Spleen (tissue), 11 donors: ENCODE results near the gene PRSS56. TPM values are rescaled to one million over a fixed set of nuclear protein-coding genes. Genes with fewer than 3 reads are reported as not detected.

Source experiments
- DNase-seq: peaks from one replicate; pipeline ENCODE4 v3.0.0-alpha.2; 2020
- H3K27ac ChIP-seq, 8 donors: fragments of 200-600 bp; sonication (generic) in 7 of 8; 1 replicate in 4 of 8; 2 replicates in 4 of 8; pipeline versions ENCODE4 v1.5.0 to v1.8.0; 2016 to 2021; ENCODE audit warnings: inconsistent platforms in 4 of 8, mild to moderate bottlenecking in 4 of 8, moderate library complexity in 1 of 8
- H3K27me3 ChIP-seq, 7 donors: fragments of 200-600 bp; sonication (generic) in 6 of 7; replicated peaks in 1 of 7; 1 replicate in 4 of 7; 2 replicates in 3 of 7; pipeline versions ENCODE4 v1.5.0 to v1.8.0; 2016 to 2021; ENCODE audit warnings: inconsistent platforms in 3 of 7, mild to moderate bottlenecking in 1 of 7
- H3K36me3 ChIP-seq, 6 donors: fragments of 200-600 bp; sonication (generic) in 5 of 6; 1 replicate in 4 of 6; 2 replicates in 2 of 6; pipeline versions ENCODE4 v1.5.0 to v1.8.0; 2016 to 2021; ENCODE audit warnings: inconsistent platforms in 2 of 6
- H3K4me1 ChIP-seq, 6 donors: fragments of 200-600 bp; sonication (generic) in 5 of 6; 1 replicate in 3 of 6; 2 replicates in 3 of 6; pipeline versions ENCODE4 v1.5.0 to v1.8.0; 2016 to 2021; ENCODE audit warnings: inconsistent platforms in 3 of 6
- H3K4me3 ChIP-seq, 8 donors: fragments of 200-600 bp; sonication (generic) in 7 of 8; 1 replicate in 4 of 8; 2 replicates in 4 of 8; pipeline versions ENCODE4 v1.5.0 to v1.8.0; 2016 to 2021; ENCODE audit warnings: inconsistent platforms in 4 of 8, mild to moderate bottlenecking in 4 of 8, moderate library complexity in 2 of 8
- H3K9me3 ChIP-seq, 8 donors: fragments of 200-600 bp; sonication (generic) in 7 of 8; 1 replicate in 4 of 8; 2 replicates in 4 of 8; pipeline versions ENCODE4 v1.5.0 to v1.8.0; 2016 to 2021; ENCODE audit warnings: inconsistent platforms in 4 of 8
- POLR2A ChIP-seq, 3 donors: fragments of 450-650 bp; IDR thresholded peaks; one replicate each; pipeline ENCODE4 v1.5.1; 2017; ENCODE audit warnings: antibody characterized with exemption in 3 of 3, mild to moderate bottlenecking in 1 of 3
- POLR2AphosphoS5 ChIP-seq, 3 donors: sonication (generic); formaldehyde crosslinking; IDR thresholded peaks; one replicate each; pipeline ENCODE4 v1.5.1; 2017; ENCODE audit warnings: antibody characterized with exemption in 3 of 3
- WGBS, 5 donors: extraction: QIAGEN DNeasy Blood & Tissue Kit in 3 of 5; methylation state at CpG; one replicate each; pipeline versions ENCODE4 v1.1.5 to v1.1.7; 2013 to 2018; 5-methylcytosine and 5-hydroxymethylcytosine counted together
- intact Hi-C: fragments of 100-400 bp; cut with DNase I; formaldehyde crosslinking; loops from one replicate; pipeline ENCODE4 v1.15.0; 2023; ENCODE audit warnings: low total_unique reads
- polyA plus RNA-seq, 3 donors: library from polyadenylated mRNA; stranded (reverse); fragments of 200-250 nt; gene quantifications; one replicate each; pipeline ENCODE4 v1.2.1, GENCODE V29; 2013
- total RNA-seq, 7 donors: library from RNA; depleted of rRNA in 3 of 7; stranded (reverse); fragments of >200 nt in 3 of 7; fragmentation: NEBNext Ultra II Directional in 4 of 7; extraction: Animal tissue kit (Norgen Biotek cat#: 25700) in 4 of 7; gene quantifications; one replicate each; pipeline versions ENCODE4 v1.1.0 to v1.2.1, GENCODE V29; 2016 to 2021
- TF ChIP-seq, protein P1 (sequence below), 11 experiments: fragments of 200-600 bp in 7 of 11; fragments of 450-650 bp in 4 of 11; sonication (generic) in 4 of 11; IDR thresholded peaks in 8 of 11; conservative IDR thresholded peaks in 3 of 11; 1 replicate in 7 of 11; 2 replicates in 4 of 11; pipeline versions ENCODE4 v1.4.0 to v1.8.0; 2016 to 2021; ENCODE audit warnings: antibody characterized with exemption in 11 of 11, inconsistent platforms in 4 of 11, mild to moderate bottlenecking in 1 of 11
- donor health status: healthy with polysubstance abuse.
- donor health status: DM: no; HTN: no; CAD: no; lungs with moderate emphysema.
- donor health status: DM: no; HTN: no; CAD: no.
- donor health status: Bipolar disorder and iron deficiency.
- donor health status: healthy.
- donor health status: DM: no; HTN: no; CAD: no.
- donor health status: DM: yes; HTN: yes; CAD: no.

PRSS56 gene
- total and polyA plus RNA-seq, 10 donors, result 0.04 to 0.13 TPM; not detected in 8

- DNase-seq, result no peak
- Histone ChIP-seq H3K36me3 (peaks cover 0 to 34% (median 0%) of the 10 kb centered on the region in 6 donors), H3K9me3 (no peaks in the 10 kb centered on the region), H3K27me3 (peaks cover 0 to 24% (median 3%) of the 10 kb centered on the region in 7 donors), H3K4me3 (no peak overlapping the region), H3K4me1 (peaks cover 0 to 45% (median 14%) of the 10 kb centered on the region in 6 donors), H3K27ac (no peak overlapping the region)
- TF ChIP-seq POLR2AphosphoS5 (IDR thresholded peaks at IDR 0.05), result no peak
- TF ChIP-seq, protein P1, sequence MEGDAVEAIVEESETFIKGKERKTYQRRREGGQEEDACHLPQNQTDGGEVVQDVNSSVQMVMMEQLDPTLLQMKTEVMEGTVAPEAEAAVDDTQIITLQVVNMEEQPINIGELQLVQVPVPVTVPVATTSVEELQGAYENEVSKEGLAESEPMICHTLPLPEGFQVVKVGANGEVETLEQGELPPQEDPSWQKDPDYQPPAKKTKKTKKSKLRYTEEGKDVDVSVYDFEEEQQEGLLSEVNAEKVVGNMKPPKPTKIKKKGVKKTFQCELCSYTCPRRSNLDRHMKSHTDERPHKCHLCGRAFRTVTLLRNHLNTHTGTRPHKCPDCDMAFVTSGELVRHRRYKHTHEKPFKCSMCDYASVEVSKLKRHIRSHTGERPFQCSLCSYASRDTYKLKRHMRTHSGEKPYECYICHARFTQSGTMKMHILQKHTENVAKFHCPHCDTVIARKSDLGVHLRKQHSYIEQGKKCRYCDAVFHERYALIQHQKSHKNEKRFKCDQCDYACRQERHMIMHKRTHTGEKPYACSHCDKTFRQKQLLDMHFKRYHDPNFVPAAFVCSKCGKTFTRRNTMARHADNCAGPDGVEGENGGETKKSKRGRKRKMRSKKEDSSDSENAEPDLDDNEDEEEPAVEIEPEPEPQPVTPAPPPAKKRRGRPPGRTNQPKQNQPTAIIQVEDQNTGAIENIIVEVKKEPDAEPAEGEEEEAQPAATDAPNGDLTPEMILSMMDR (IDR thresholded peaks at IDR 0.05 in 8 of 11, conservative IDR thresholded peaks at IDR 0.05 in 3 of 11), result no peak
- no peak for TF ChIP-seq POLR2A (IDR thresholded peaks at IDR 0.05)
- 60 to 75% (median 63%) methylated on average over 8 to 9 of the region's 9 CpGs for WGBS, 5 donors
- intact Hi-C loops, result no loop called here
Measured at GRCh38 chr2:232541961-232542714, 21.9 kb downstream of the PRSS56 start.

GRCh38 chr2:232542715-232543467 is 22.7 kb downstream of the PRSS56 start:
- peaks cover 0 to 16% (median 0%) of the 10 kb centered on the region in 7 donors for H3K27me3 ChIP-seq
- no peak overlapping the region for H3K4me3 ChIP-seq
- no peak for DNase-seq
- WGBS, 5 donors, result 78 to 91% (median 91%) methylated on average over 12 to 20 of the region's 20 CpGs
- no peak overlapping the region for H3K27ac ChIP-seq
- H3K36me3 ChIP-seq, result peaks cover 0 to 39% (median 0%) of the 10 kb centered on the region in 6 donors
- peaks cover 0 to 52% (median 22%) of the 10 kb centered on the region in 6 donors for H3K4me1 ChIP-seq
- intact Hi-C loops, result no loop called here
- no peaks in the 10 kb centered on the region for H3K9me3 ChIP-seq
- TF ChIP-seq POLR2A (IDR thresholded peaks at IDR 0.05) (no peak), POLR2AphosphoS5 (IDR thresholded peaks at IDR 0.05) (peak in 2 of 3 donors; percentile 13 to 62)
- TF ChIP-seq, protein P1 (IDR thresholded peaks at IDR 0.05 in 8 of 11, conservative IDR thresholded peaks at IDR 0.05 in 3 of 11), result no peak

DNA sequence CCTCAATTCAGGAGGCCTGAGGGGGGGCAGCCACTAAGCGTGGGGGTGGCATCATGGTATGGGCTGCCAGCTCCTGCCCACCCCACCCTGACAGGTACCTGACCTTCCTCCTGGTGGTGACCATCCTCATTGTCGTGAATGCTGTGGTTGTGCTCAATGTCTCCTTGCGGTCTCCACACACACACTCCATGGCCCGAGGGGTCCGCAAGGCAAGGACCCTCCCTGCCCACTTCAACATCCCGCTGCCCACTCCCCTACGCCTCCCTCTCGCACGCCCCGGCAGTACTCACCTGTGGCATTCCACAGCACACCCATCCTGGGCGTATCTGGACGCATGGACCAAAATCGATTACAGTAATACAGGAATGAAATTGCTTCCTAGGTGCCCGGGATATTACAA is 23.3 kb downstream of the PRSS56 start:
- Histone ChIP-seq H3K27ac (no peak overlapping the region), H3K27me3 (peaks cover 0 to 15% (median 0%) of the 10 kb centered on the region in 7 donors), H3K4me3 (no peak overlapping the region), H3K4me1 (peaks cover 0 to 57% (median 25%) of the 10 kb centered on the region in 6 donors), H3K36me3 (peaks cover 0 to 39% (median 0%) of the 10 kb centered on the region in 6 donors), H3K9me3 (no peaks in the 10 kb centered on the region)
- WGBS, 5 donors, result 89 to 95% (median 95%) methylated on average over 13 to 14 of the region's 14 CpGs
- intact Hi-C loops, result no loop called here
- TF ChIP-seq POLR2A (IDR thresholded peaks at IDR 0.05) (no peak), POLR2AphosphoS5 (IDR thresholded peaks at IDR 0.05) (no peak)
- TF ChIP-seq, protein P1 (IDR thresholded peaks at IDR 0.05 in 8 of 11, conservative IDR thresholded peaks at IDR 0.05 in 3 of 11), result no peak
- no peak for DNase-seq
